C4-2B (cell line): ENCODE results near the gene USP9Y.

Source experiments
- H3K27ac ChIP-seq: fragments of 450-650 bp; 2 replicates; pipeline ENCODE4 v1.5.1; 2017
- CTCF ChIP-seq: fragments of 450-650 bp; conservative IDR thresholded peaks from 2 replicates; pipeline ENCODE4 v1.5.1; 2017; ENCODE audit warnings: mild to moderate bottlenecking
- ZFX ChIP-seq: fragments of 450-650 bp; IDR thresholded peaks from 2 replicates; pipeline ENCODE4 v1.6.1; 2017

Gene USP9Y

GRCh38 chrY:12784521-12784920 lies 83.5 kb downstream of the USP9Y start:
- H3K27ac ChIP-seq = no peak overlapping the region

GRCh38 chrY:12793999-12794398 lies 93.0 kb downstream of the USP9Y start:
- TF ChIP-seq ZFX (no peak), CTCF (no peak)

More at GRCh38 chrY:12784521-12784920, 83.5 kb downstream of the USP9Y start:
- no peak for TF ChIP-seq CTCF
- TF ChIP-seq ZFX = no peak

GRCh38 chrY:12808046-12808445 lies 107.0 kb downstream of the USP9Y start:
- no peak for TF ChIP-seq CTCF
- TF ChIP-seq ZFX = no peak
- H3K27ac ChIP-seq = no peak overlapping the region

More at GRCh38 chrY:12793999-12794398, 93.0 kb downstream of the USP9Y start:
- no peak overlapping the region for H3K27ac ChIP-seq

GRCh38 chrY:12809034-12809433 lies 108.0 kb downstream of the USP9Y start:
- no peak overlapping the region for H3K27ac ChIP-seq
- no peak for TF ChIP-seq ZFX
- TF ChIP-seq CTCF = no peak

DNA sequence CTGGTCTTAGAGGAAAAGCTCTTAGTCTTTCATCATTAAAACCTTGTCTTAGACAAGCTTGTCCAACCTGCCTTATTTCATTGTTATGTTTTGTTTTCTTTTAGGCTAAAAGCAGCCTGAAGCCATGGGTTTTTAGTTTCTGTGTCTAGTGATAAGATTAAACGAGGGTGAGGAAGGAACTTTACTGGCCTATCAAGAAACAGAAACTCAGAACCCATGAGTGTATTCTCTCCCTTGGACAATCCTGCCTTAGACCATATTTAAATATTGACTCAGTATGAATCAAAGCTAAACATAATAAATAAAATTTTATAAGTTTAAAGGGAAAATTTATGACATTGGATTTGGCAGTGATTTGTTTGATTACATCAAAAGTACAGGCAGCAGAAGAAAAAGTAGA lies 122.4 kb downstream of the USP9Y start:
- no peak for TF ChIP-seq ZFX
- no peak for TF ChIP-seq CTCF
- H3K27ac ChIP-seq = no peak overlapping the region

- no peak overlapping the region for H3K27ac ChIP-seq
- TF ChIP-seq CTCF = no peak
These were observed 125.8 kb downstream of the USP9Y start for GRCh38 chrY:12826791-12827190.

DNA sequence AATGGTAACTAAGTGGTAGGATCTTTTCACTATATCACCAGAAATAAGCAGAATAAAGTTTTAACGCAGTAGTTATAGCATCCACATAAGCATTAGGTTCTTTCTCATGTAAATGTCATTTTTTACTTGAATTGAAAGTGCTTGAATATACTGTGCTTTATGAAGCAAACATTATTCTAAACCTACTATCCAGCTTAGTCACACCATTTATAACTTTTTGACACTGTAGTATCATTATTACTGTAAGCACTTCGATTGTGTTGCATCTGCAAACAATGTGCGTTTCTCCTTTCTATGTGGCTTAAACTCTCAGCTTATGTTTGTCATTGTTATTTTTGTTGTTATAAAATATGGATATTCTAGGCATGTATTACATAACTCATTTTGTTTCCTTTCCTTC lies 132.3 kb downstream of the USP9Y start:
- TF ChIP-seq ZFX (no peak), CTCF (no peak)
- H3K27ac ChIP-seq = no peak overlapping the region

GRCh38 chrY:12837550-12837949 lies 136.5 kb downstream of the USP9Y start:
- TF ChIP-seq CTCF = no peak
- TF ChIP-seq ZFX = no peak
- H3K27ac ChIP-seq = no peak overlapping the region
